ENCODE data around the gene PROC. TPM values are rescaled to one million over a fixed set of nuclear protein-coding genes. Genes with fewer than 3 reads are reported as not detected.

PROC gene
- total and polyA plus RNA-seq, 2 of the 4 experiments (the other 2 are of a cell fraction), result 0.07 TPM; not detected in 1

DNA sequence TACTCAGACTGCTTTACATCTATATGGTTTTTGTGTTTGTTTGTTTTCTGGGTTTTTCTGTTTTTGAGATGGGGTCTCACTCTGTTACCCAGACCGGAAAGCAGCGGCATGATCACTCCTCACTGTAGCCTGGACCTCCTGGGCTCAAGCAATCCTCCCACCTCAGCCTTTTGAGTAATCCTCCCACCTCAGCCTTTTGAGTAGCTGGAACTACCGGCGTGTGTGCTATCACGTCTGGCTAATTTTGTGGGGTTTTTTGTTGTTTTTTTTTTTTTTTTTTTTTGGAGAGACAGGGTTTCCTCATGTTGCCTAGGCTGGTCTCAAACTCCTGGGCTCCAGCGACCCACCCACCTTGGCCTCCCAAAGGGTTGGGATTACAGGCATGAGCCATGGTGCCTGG is 39.5 kb upstream of the PROC start:
- Histone ChIP-seq H3K9me1 (ENCODE audit: insufficient read depth, low read length) (0 out of 2 replicates have a peak, but pooled peaks cover 2% of the 10 kb centered on the region), H3K4me3 (ENCODE audit: insufficient read depth, low read depth, low read length) (no peak overlapping the region), H3K4ac (ENCODE audit: low read depth, low read length) (no peak overlapping the region), H3K56ac (ENCODE audit: extremely low read depth, insufficient read depth, low read length) (no peak overlapping the region), H3K18ac (ENCODE audit: low read depth, low read length) (no peak overlapping the region), H4K91ac (ENCODE audit: insufficient read depth, low read depth, low read length) (no peak overlapping the region), H3K9me3 (ENCODE audit: control insufficient read depth, insufficient read depth, low read length) (no peaks in the 10 kb centered on the region; the same call in 1 of the 2 replicates), H2BK15ac (ENCODE audit: low read depth, low read length) (no peak overlapping the region), H3K14ac (replicated peaks; ENCODE audit: low read depth, low read length) (no peak overlapping the region), H3K27me3 (ENCODE audit: control insufficient read depth, insufficient read depth, low read length) (no peaks in the 10 kb centered on the region), H3K36me3 (ENCODE audit: control insufficient read depth, insufficient read depth, low read length) (0 out of 2 replicates have a peak, but pooled peaks cover 2% of the 10 kb centered on the region), H2BK120ac (ENCODE audit: low read depth, low read length) (no peak overlapping the region), H4K8ac (ENCODE audit: low read depth in 2 of 2, low read length in 2 of 2) (no peak overlapping the region), H3K23ac (ENCODE audit: low read depth, low read length) (no peak overlapping the region), H4K5ac (ENCODE audit: low read depth, low read length) (no peak overlapping the region), H3K79me1 (ENCODE audit: low read depth in 1 of 2, low read length in 2 of 2) (peaks cover 6 to 77% of the 10 kb centered on the region in 2 experiments; a peak in 3 of 4 replicates), H2AK9ac (replicated peaks; ENCODE audit: low read depth, low read length, poor library complexity) (no peak overlapping the region), H3K27ac (ENCODE audit: insufficient read depth, low read length) (no peak overlapping the region), H3K4me1 (ENCODE audit: control insufficient read depth, insufficient read depth, low read length) (no peaks in the 10 kb centered on the region; the same call in 1 of the 2 replicates), H3K4me2 (ENCODE audit: low read depth, low read length) (no peak overlapping the region), H2BK20ac (ENCODE audit: low read depth, low read length) (no peak overlapping the region), H3K9ac (ENCODE audit: low read depth, low read length) (no peak overlapping the region), H4K20me1 (ENCODE audit: insufficient read depth, low read length) (peaks cover 77% of the 10 kb centered on the region), H2AK5ac (ENCODE audit: low read depth, low read length) (no peak overlapping the region), H2AFZ (replicated peaks; ENCODE audit: low read length, poor library complexity) (no peak overlapping the region), H2BK5ac (ENCODE audit: low read depth, low read length, poor library complexity, severe bottlenecking) (no peak overlapping the region)
- ATAC-seq (ENCODE audit: low read depth) (no peak), DNase-seq (no peak)
- no TSS peak for BruUV-seq (replicated peaks)
- WGBS, 2 experiments (ENCODE audit: extremely low coverage in 2 of 2, insufficient read length in 1 of 2), result no CpG with 5 or more reads among the region's 6 CpGs
- CTCF ChIA-PET, result no interaction called here
- TF ChIP-seq RAD21 (IDR thresholded peaks at IDR 0.05; ENCODE audit: low read length), result no peak
- no peak for TF ChIP-seq ELK1 (IDR thresholded peaks at IDR 0.05; ENCODE audit: borderline replicate concordance, low read depth, low read length)
- POLR2A ChIA-PET (ENCODE audit: unreplicated experiment), result no interaction called here
- in situ Hi-C loops (cut with MboI; ENCODE audit: low sequenced_read_pairs), result no loop called here
- dilution Hi-C loops (cut with HindIII; ENCODE audit: low sequenced_read_pairs, unreplicated experiment), result no loop called here
- intact Hi-C loops (cut with micrococcal nuclease), result no loop called here

Measured in IMR-90 (cell line).